Measurements from ENCODE around the gene LMTK2. TPM values are rescaled to one million over a fixed set of nuclear protein-coding genes. Genes with fewer than 3 reads are reported as not detected.

LMTK2 gene
- total RNA-seq, 2 experiments from 2014 or later, result 10.0 to 17.5 TPM

- H3K79me2 ChIP-seq (ENCODE audit: insufficient read depth, low read depth, low read length), result no peaks in the 10 kb centered on the region
- no peak for TF ChIP-seq EZH2phosphoT487 (IDR thresholded peaks at IDR 0.05; ENCODE audit: borderline replicate concordance, low read depth, low read length)
- TF ChIP-seq, protein P1, sequence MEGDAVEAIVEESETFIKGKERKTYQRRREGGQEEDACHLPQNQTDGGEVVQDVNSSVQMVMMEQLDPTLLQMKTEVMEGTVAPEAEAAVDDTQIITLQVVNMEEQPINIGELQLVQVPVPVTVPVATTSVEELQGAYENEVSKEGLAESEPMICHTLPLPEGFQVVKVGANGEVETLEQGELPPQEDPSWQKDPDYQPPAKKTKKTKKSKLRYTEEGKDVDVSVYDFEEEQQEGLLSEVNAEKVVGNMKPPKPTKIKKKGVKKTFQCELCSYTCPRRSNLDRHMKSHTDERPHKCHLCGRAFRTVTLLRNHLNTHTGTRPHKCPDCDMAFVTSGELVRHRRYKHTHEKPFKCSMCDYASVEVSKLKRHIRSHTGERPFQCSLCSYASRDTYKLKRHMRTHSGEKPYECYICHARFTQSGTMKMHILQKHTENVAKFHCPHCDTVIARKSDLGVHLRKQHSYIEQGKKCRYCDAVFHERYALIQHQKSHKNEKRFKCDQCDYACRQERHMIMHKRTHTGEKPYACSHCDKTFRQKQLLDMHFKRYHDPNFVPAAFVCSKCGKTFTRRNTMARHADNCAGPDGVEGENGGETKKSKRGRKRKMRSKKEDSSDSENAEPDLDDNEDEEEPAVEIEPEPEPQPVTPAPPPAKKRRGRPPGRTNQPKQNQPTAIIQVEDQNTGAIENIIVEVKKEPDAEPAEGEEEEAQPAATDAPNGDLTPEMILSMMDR (conservative IDR thresholded peaks at IDR 0.05; ENCODE audit: low read length), result no peak
- no TSS peak for BruUV-seq (replicated peaks)
Measured at GRCh38 chr7:98234429-98235147, 127.9 kb downstream of the LMTK2 start.

DNA sequence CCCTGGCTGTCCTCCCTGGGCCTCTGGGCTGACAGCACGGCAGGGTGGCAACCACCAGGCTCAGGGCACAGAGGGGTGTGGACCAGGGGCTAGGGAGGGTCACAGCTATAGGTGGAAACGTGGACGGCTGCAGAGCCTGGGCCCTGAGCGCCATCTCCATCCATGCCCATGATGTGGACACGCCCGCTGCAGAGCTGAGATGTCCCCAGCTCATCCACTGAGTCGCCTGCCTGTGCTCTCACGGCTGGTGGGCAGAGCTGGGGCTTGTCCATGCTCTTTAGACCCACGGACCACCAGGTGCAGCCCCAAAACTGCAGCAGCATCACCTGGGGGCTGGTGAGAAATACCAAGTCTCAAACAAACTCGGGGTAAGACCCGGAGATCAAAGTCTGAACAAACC, 129.2 kb downstream of the LMTK2 start:
- H2AFZ ChIP-seq (ENCODE audit: low read length), result no peak overlapping the region
- H3K9me2 ChIP-seq (ENCODE audit: insufficient read depth, low read length), result no peaks in the 10 kb centered on the region
- H3K27ac ChIP-seq (ENCODE audit: low read depth, low read length, poor library complexity, severe bottlenecking), result no peak overlapping the region
- H3K4me3 ChIP-seq (ENCODE audit: low read depth, low read length, poor library complexity, severe bottlenecking), result no peak overlapping the region
- H4K20me1 ChIP-seq (ENCODE audit: insufficient read depth, low read length), result no peaks in the 10 kb centered on the region
- no peak for DNase-seq (ENCODE audit: low spot score)
- ChIA-PET CTCF (ENCODE audit: unreplicated experiment) (no interaction called here), POLR2A (interaction anchor here (0.7 kb wide), 1 partner anchor 1015 kb away, joined by 4 read pairs; no protein-coding TSS in a partner anchor)
- H3K9me3 ChIP-seq (ENCODE audit: low read length), result no peaks in the 10 kb centered on the region
- intact Hi-C loops (cut with micrococcal nuclease; ENCODE audit: unreplicated experiment), result no loop called here
- no TSS peak for BruUV-seq (replicated peaks)
- TF ChIP-seq EZH2phosphoT487 (IDR thresholded peaks at IDR 0.05; ENCODE audit: borderline replicate concordance, low read depth, low read length), result no peak
- TF ChIP-seq, protein P1 (conservative IDR thresholded peaks at IDR 0.05; ENCODE audit: low read length), result no peak
- H3K4me2 ChIP-seq (ENCODE audit: low read length), result no peak overlapping the region
- no peaks in the 10 kb centered on the region for H3K79me2 ChIP-seq (ENCODE audit: insufficient read depth, low read depth, low read length)
- H3K36me3 ChIP-seq (ENCODE audit: insufficient read depth, low read length), result peaks cover 7% of the 10 kb centered on the region; the same call in 1 of the 2 replicates
- H3K4me1 ChIP-seq (ENCODE audit: insufficient read depth, low read length, poor library complexity, severe bottlenecking), result no peaks in the 10 kb centered on the region

More at GRCh38 chr7:98234429-98235147, 127.9 kb downstream of the LMTK2 start:
- intact Hi-C loops (cut with micrococcal nuclease; ENCODE audit: unreplicated experiment), result no loop called here
- Histone ChIP-seq H3K4me1 (ENCODE audit: insufficient read depth, low read length, poor library complexity, severe bottlenecking) (no peaks in the 10 kb centered on the region), H2AFZ (ENCODE audit: low read length) (no peak overlapping the region), H3K36me3 (ENCODE audit: insufficient read depth, low read length) (peaks cover 7% of the 10 kb centered on the region; the same call in 1 of the 2 replicates), H3K9me2 (ENCODE audit: insufficient read depth, low read length) (no peaks in the 10 kb centered on the region), H3K9me3 (ENCODE audit: low read length) (no peaks in the 10 kb centered on the region), H3K4me2 (ENCODE audit: low read length) (no peak overlapping the region), H3K4me3 (ENCODE audit: low read depth, low read length, poor library complexity, severe bottlenecking) (no peak overlapping the region), H4K20me1 (ENCODE audit: insufficient read depth, low read length) (no peaks in the 10 kb centered on the region), H3K27ac (ENCODE audit: low read depth, low read length, poor library complexity, severe bottlenecking) (no peak overlapping the region)
- ChIA-PET CTCF (ENCODE audit: unreplicated experiment) (no interaction called here), POLR2A (no interaction called here)
- DNase-seq (ENCODE audit: low spot score), result no peak

All from OCI-LY7 (cell line).